Stimulated activated CD4-positive, alpha-beta T cell treated with anti-CD3 and anti-CD28 coated beads, Interleukin-1b, Interleukin-23, amount 100 ng/mL, for 24 hours (primary cell): ENCODE data around the gene MRTO4.
A peak's percentile ranks its signal among the peaks of the same experiment; 100 is the strongest.
"Not testable (repeated sequence)": the region's sequence is repeated elsewhere in the genome, so short reads cannot be mapped to it uniquely, and the experiment has no call there.

ENCODE experiments used
- DNase-seq, 4 experiments: peaks; one replicate each; pipeline ENCODE4 v3.0.0-alpha.2; 2020; ENCODE audit warnings: low read depth in 4 of 4, low spot score in 1 of 4

MRTO4 gene

DNA sequence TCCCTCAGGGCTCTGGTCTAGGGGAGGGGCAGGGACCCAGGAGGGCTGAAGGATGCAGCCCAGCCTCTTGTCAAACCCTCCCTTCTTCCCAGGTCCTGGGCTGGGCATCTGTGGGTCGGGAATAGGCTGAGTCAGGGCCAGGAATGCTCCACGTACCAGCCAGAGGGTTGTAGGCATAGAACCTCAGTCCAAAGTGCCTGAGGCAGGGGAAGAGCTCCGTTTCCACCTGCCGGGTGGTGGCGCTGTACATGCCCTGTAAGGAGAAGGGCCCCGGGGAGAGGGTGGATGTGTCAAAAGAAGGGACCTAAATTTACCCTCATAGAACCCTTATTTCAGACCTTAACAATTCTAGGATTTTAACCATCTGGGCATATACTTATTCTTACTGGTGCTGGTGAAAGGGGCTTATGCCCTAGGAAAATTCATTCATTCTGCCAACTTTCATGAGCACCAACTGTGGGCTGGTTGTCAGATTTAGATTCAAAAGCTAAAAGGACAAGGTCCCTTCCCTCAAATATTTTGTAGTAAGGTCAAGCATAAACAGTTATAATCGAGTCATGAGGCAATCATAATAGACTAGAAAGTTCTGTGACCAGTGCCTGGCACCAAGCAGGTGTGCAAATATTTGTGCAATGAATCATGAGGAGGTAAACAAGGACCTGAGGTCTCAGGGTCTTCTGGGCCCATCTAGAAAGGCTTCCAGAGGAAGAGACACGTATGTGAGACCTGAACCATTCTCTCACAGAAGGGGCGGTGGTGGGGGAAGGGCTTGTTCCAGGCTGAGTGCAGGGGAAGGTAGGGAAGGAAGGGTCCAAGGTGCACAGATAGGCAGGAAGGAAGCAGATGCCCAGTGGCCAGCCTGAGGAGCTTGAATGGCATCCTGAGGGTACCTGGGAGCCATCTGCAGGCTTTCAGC, 18.1 kb downstream of the MRTO4 start:
- DNase-seq, result not testable (repeated sequence)

- not testable (repeated sequence) for DNase-seq
Measured at GRCh38 chr1:19270343-19270730, 18.7 kb downstream of the MRTO4 start.

DNA sequence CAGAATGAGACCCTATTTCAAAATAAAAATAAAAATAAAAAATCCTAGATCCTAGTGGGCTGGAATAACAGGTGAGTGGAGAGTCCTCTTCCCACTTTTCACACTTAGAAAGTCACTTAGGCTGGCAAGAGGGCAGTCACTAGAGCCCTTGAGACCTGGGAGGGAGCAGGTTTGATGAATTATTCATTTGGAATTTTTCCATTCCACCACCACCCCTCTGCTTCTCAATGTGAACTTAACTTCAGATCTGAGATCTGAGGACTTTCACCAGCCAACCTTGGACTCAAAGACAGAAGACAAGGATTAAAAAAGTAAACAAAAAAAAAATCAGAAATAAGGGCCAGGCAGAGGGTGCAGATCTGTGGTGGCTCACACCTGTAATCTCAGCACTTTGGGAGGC, 20.5 kb downstream of the MRTO4 start:
- no peak for DNase-seq

DNA sequence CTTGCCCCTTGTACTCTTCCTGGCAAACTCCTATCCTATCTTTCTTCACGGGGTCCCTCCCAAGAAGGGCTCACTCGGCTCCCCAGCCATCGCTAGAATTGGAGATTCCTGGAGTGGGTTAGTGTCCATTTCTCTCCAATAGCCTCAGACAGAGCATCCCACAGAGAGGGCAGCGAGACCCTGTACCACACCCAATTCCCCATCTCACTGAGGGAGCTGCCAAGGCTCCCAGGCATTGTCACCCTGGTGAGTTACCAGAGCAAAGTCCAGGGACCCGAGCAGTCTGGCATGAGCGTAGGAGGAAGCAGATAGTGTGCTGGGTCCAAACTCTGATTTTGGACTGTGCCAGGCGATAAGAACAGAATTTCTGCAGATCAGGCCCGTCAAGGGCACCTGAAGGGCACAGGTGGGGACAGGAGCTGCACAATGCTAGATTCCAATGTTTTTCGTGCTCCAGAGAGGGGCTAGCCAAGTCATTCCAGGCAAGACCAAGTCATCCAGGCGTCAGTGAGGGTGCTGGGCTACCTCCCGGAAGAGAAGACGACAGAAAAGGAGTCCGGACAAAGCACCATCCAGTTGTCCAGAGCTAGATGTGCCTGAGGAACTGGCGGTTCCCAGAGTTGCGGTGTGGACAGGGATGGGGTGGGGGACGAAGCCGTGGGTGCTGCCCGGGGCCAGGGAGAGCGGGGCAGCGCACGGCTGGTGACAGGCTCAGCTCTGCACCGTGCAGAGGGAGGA, 21.7 kb downstream of the MRTO4 start:
- DNase-seq, result no peak

DNA sequence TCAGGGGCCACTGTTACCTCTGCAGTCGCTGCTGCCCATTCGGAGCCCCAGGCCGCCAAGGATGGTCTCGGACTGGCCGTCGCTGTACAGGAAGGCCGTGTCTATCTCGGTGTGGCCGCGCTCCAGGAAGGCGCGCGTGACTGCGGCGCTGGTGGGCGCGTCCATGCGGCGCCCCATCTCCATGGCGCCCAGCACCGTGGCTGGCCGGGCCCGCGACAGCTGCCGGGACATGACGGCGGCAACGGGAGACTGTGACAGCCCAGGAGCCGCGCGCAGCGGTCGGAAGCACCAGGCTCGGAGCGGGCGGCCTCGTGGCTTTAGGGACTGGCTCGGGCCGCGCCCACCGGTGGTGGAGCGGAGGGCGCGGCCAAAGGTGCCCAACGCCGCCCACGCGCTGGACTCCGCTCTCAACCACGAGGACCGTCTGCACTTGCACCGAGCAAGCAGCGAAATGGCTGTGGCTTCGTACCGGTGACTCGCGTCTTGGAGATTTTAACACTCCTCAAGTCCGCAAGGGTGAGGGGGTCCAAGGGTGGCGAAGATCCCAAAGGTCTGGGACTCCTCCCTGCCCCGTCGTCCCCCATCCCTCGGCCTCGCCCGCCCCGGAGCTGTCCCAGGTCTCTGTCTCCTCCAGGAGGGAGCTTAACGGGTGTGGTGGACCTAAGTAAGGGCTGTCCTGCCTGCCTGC, 22.4 kb downstream of the MRTO4 start:
- not testable (repeated sequence) for DNase-seq

DNA sequence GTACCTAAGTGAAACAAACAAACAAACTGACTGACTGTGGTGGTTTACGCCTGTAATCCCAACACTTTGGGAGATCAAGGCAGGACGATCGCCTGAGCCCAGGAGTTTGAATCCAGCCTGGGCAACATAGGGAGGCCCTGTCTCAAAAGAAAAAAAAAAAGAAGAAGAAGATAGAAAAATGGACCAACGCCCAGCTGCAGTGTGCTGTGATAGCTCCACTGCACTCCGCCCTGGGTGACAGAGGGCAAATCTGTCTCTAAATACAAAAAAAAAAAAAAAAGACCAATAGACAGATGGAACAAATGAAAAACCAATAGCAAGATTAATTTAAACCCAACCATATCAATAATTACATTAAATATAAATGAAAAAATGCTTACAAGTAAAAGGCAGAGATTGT, 23.0 kb downstream of the MRTO4 start:
- no peak for DNase-seq

DNA sequence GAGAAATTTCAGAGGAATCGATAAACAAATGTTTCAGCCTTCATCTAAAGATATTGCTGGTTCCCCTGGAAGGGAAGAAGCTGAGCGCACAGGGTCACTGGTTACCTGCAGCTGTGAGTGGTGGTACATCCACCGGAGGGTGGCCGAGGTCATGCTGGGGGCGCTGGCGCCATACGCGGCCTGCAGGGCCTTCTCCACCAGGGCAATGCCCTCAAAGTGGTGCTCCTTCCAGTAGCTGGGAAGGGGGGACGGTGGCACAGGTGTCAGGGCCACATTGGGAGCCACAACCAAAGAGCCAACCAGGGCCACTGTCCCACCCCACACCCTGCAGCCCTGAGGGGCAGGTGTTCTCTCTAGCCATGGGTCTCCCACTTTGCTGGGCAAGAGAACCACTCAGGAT, 32.3 kb downstream of the MRTO4 start:
- DNase-seq, result no peak

- DNase-seq, result no peak
Measured at GRCh38 chr1:19284881-19285280, 33.3 kb downstream of the MRTO4 start.

DNA sequence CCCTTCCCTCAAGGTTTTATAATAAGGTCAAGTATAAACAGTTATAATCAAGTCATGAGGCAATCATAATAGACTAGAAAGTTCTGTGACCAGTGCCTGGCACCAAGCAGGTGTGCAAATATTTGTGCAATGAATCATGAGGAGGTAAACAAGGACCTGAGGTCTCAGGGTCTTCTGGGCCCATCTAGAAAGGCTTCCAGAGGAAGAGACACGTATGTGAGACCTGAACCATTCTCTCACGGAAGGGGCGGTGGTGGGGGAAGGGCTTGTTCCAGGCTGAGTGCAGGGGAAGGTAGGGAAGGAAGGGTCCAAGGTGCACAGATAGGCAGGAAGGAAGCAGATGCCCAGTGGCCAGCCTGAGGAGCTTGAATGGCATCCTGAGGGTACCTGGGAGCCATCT, 33.8 kb downstream of the MRTO4 start:
- not testable (repeated sequence) for DNase-seq

GRCh38 chr1:19285807-19286206, 34.2 kb downstream of the MRTO4 start:
- DNase-seq, result not testable (repeated sequence)

- DNase-seq, result no peak
Measured at GRCh38 chr1:19287436-19288185, 36.0 kb downstream of the MRTO4 start.

DNA sequence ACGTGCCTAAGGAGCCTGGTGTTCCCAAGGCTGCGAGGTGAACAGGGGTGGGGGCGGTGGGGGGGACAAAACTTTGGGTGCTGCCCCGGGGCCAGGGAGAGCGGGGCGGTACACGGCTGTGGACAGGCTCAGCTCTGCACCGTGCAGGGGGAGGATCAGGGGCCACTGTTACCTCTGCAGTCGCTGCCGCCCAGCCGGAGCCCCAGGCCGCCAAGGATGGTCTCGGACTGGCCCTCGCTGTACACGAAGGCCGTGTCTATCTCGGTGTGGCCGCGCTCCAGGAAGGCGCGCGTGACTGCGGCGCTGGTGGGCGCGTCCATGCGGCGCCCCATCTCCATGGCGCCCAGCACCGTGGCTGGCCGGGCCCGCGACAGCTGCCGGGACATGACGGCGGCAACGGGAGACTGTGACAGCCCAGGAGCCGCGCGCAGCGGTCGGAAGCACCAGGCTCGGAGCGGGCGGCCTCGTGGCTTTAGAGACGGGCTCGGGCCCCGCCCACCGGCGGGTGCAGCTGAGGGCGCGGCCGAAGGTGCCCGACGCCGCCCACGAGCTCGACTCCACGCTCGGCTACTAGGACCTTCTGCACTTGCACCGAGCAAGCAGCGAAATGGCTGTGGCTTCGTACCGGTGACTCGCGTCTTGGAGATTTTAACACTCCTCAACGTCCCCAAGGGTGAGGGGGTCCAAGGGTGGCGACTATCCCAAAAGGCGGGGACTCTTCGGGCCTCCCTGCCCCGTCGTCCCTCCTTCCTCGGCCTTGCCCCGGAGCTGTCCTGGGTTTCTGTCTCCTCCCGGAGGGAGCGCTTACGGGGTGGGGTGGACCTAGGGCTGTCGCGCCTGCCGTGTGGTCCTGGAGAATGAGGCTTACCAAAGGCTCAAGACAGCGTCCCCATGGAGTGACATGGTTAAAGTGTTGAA, 37.0 kb downstream of the MRTO4 start, which contains the start of gene AKR7A3:
AKR7A3 (minus strand) TSS at position 447 of the 918 bp plus-strand sequence; CDS start at position 386, 61 bp downstream.
- DNase-seq, result peak in 2 of 4 experiments; percentile 49 to 53

- no peak for DNase-seq
Measured at GRCh38 chr1:19289244-19289643, 37.6 kb downstream of the MRTO4 start.

DNA sequence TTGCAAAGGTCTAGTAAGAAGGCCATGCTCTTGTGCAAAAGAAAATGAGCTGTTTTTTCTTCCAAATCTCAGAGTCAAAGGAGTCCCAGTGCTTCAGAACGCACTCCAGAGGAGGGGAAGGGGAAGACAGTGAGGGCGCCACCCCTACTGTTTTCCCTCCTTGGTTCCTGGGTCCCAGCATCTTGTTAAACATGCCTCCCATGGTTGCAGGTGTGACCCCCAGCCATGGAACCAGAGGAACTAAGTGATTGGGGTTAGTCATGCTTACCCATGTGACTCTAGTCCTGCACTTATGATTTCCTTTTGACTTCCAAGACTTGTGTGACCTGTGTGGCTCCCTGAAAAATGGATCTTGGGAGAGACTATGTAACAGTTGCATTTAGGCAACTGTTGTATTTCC, 43.0 kb downstream of the MRTO4 start:
- DNase-seq, result no peak

DNA sequence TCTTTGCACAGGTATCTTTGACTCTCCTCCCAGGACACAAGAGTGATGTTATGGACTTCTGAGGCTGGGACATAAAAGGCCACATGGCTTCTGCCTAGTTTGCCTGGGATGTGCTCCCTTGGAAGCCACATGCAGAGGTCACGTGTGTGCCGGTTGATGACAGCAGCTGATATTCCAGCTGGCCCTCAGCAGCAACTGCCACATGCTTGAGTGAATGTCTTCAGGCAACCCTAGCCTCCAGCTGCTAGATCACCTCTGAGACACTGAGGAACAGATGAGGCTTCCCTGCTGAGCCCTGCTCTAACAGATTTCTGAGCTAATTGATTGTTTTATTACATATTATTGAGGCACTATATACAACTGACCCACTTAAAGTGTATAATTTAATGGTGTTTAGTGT, 48.6 kb downstream of the MRTO4 start:
- DNase-seq, result no peak

GRCh38 chr1:19304081-19304480, 52.5 kb downstream of the MRTO4 start:
- DNase-seq, result not testable (repeated sequence)

GRCh38 chr1:19305880-19306279, 54.3 kb downstream of the MRTO4 start:
- no peak for DNase-seq

DNA sequence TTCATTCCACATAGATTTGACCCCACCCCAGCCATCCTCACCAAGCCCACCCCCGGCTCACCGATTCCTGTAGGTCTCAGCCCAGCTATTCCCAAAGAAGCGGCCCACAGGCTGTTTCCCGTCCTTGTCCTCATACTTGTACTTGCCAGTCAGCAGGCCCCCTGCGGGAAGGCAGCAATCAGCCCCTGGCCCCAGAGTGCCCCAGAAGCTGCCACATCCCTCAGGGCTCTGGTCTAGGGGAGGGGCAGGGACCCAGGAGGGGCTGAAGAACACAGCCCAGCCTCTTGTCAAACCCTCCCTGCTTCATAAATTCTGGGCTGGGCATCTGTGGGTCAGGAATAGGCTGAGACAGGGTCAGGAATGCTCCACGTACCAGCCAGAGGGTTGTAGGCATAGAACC, 55.3 kb downstream of the MRTO4 start:
- DNase-seq, result no peak

GRCh38 chr1:19307794-19308508, 56.3 kb downstream of the MRTO4 start:
- DNase-seq, result no peak
